Measurements from ENCODE around the gene LCA5L.

DNA sequence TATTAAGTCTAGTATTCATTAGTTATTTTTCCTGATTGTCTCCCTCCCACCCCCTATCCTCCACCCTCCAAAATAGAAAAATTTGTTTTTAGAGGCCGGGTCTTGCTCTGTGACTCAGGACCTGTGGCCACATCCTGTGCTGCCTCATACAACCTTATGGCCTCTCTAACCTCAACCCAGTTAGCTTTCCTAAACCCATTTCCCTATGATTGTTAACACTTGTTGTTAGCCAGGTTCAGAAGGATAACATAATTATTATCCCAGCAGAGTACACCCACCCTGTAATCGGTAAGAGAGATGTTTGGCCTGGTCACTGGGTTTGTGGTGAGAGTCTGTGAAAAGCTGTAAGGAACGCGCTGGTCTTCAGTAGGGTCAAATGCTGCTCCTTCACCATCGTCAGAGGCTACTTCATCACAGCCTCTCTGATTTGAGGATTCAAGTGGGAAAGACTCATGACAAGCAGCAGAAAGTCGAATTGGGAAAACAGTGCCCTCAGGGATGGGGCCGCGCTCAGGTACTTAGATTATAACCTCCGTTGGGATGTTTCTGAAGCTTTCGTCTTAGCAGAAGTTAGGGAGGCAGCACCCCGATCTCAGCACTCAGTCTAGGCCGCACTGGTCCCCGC, 60.8 kb downstream of the LCA5L start:
- TF ChIP-seq, protein P1, sequence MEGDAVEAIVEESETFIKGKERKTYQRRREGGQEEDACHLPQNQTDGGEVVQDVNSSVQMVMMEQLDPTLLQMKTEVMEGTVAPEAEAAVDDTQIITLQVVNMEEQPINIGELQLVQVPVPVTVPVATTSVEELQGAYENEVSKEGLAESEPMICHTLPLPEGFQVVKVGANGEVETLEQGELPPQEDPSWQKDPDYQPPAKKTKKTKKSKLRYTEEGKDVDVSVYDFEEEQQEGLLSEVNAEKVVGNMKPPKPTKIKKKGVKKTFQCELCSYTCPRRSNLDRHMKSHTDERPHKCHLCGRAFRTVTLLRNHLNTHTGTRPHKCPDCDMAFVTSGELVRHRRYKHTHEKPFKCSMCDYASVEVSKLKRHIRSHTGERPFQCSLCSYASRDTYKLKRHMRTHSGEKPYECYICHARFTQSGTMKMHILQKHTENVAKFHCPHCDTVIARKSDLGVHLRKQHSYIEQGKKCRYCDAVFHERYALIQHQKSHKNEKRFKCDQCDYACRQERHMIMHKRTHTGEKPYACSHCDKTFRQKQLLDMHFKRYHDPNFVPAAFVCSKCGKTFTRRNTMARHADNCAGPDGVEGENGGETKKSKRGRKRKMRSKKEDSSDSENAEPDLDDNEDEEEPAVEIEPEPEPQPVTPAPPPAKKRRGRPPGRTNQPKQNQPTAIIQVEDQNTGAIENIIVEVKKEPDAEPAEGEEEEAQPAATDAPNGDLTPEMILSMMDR (IDR thresholded peaks at IDR 0.05 in 4 of 5, conservative IDR thresholded peaks at IDR 0.05 in 1 of 5), result no peak
- TF ChIP-seq POLR2A (IDR thresholded peaks at IDR 0.05), result no peak

Data from gastrocnemius medialis (tissue), 4 donors.